Karpas-422 (cell line): ENCODE data around the gene PARK7. TPM values are rescaled to one million over a fixed set of nuclear protein-coding genes. Genes with fewer than 3 reads are reported as not detected.

ENCODE experiments used
- DNase-seq: peaks from one replicate; pipeline ENCODE4 v3.0.0-alpha.2; 2015
- H2AFZ ChIP-seq: fragments of 200-600 bp; sonication (generic); 2 replicates; pipeline ENCODE4 v1.6.1; 2014; ENCODE audit warnings: antibody characterized with exemption, low read length, mixed read lengths
- H3K27ac ChIP-seq: fragments of 200-600 bp; sonication (generic); 2 replicates; pipeline ENCODE4 v1.5.1; 2014; ENCODE audit warnings: mild to moderate bottlenecking, low read length, moderate library complexity
- H3K27me3 ChIP-seq: fragments of 200-600 bp; sonication (generic); 2 replicates; pipeline ENCODE4 v1.6.1; 2014; ENCODE audit warnings: low read length, mixed read lengths
- H3K36me3 ChIP-seq: fragments of 200-600 bp; sonication (generic); 2 replicates; pipeline ENCODE4 v1.6.1; 2014; ENCODE audit warnings: low read length, mixed read lengths; ENCODE audit not compliant: insufficient read depth
- H3K4me1 ChIP-seq: fragments of 200-600 bp; sonication (generic); 2 replicates; pipeline ENCODE4 v1.6.1; 2014; ENCODE audit warnings: mild to moderate bottlenecking, low read length, mixed read lengths
- H3K4me2 ChIP-seq: fragments of 200-600 bp; sonication (generic); 2 replicates; pipeline ENCODE4 v1.6.1; 2014; ENCODE audit warnings: low read length, low read depth, mild to moderate bottlenecking; ENCODE audit not compliant: poor library complexity, severe bottlenecking
- H3K4me3 ChIP-seq: fragments of 200-600 bp; sonication (generic); 2 replicates; pipeline ENCODE4 v1.5.1; 2014; ENCODE audit warnings: mild to moderate bottlenecking, antibody characterized with exemption, low read length, mixed read lengths
- H3K79me2 ChIP-seq: fragments of 200-600 bp; sonication (generic); 2 replicates; pipeline ENCODE4 v1.6.1; 2014; ENCODE audit warnings: mild to moderate bottlenecking, low read length, mixed read lengths
- H3K9ac ChIP-seq: fragments of 200-600 bp; sonication (generic); 2 replicates; pipeline ENCODE4 v1.6.0; 2014; ENCODE audit warnings: low read length
- H3K9me2 ChIP-seq: fragments of 200-600 bp; sonication (generic), shearing (Covaris generic); replicated peaks from 2 replicates; pipeline ENCODE4 v1.6.0; 2014; ENCODE audit warnings: mild to moderate bottlenecking, low read length, moderate library complexity; ENCODE audit not compliant: insufficient read depth
- H3K9me3 ChIP-seq: fragments of 300-700, 200-600 bp; sonication (generic); 2 replicates; pipeline ENCODE4 v1.6.1; 2014; ENCODE audit warnings: low read length, mixed read lengths
- H4K20me1 ChIP-seq: fragments of 200-600 bp; sonication (generic); 2 replicates; pipeline ENCODE4 v1.6.1; 2014; ENCODE audit warnings: mild to moderate bottlenecking, antibody characterized with exemption, low read length, low read depth; ENCODE audit not compliant: insufficient read depth
- total RNA-seq: library from RNA; depleted of rRNA; stranded (reverse); fragments of >200 nt; shearing (Covaris generic); gene quantifications from 2 replicates; pipeline ENCODE4 v1.2.3, GENCODE V29; 2014; ENCODE audit warnings: low replicate concordance

PARK7 gene
- total RNA-seq, 1 experiment from 2014 or later: 146 TPM

- DNase-seq: no peak
- Histone ChIP-seq H2AFZ (no peak overlapping the region), H3K4me3 (no peak overlapping the region), H3K27me3 (no peaks in the 10 kb centered on the region), H3K27ac (no peak overlapping the region), H3K79me2 (peaks cover 14% of the 10 kb centered on the region), H3K4me2 (no peak overlapping the region), H3K9me2 (no peaks in the 10 kb centered on the region), H3K9ac (no peak overlapping the region), H3K36me3 (peaks cover 52% of the 10 kb centered on the region), H3K9me3 (no peaks in the 10 kb centered on the region), H3K4me1 (no peaks in the 10 kb centered on the region), H4K20me1 (peaks cover 1% of the 10 kb centered on the region; the same call in 1 of the 2 replicates)
These were observed 19.5 kb downstream of the PARK7 start for GRCh38 chr1:7980984-7981383.

- no peaks in the 10 kb centered on the region for H3K4me1 ChIP-seq
- H2AFZ ChIP-seq: no peak overlapping the region
- H3K79me2 ChIP-seq: 0 out of 2 replicates have a peak, but pooled peaks cover 3% of the 10 kb centered on the region
- H3K27me3 ChIP-seq: no peaks in the 10 kb centered on the region
- no peak overlapping the region for H3K27ac ChIP-seq
- no peaks in the 10 kb centered on the region for H4K20me1 ChIP-seq
- no peak overlapping the region for H3K4me3 ChIP-seq
- DNase-seq: no peak
- no peaks in the 10 kb centered on the region for H3K9me3 ChIP-seq
- H3K4me2 ChIP-seq: no peak overlapping the region
- no peaks in the 10 kb centered on the region for H3K9me2 ChIP-seq
- H3K36me3 ChIP-seq: peaks cover 44% of the 10 kb centered on the region; the same call in 1 of the 2 replicates
- no peak overlapping the region for H3K9ac ChIP-seq
These were observed 21.7 kb downstream of the PARK7 start for GRCh38 chr1:7983086-7983778.

GRCh38 chr1:7984811-7985210, 23.3 kb downstream of the PARK7 start:
- H3K36me3 ChIP-seq: peaks cover 32% of the 10 kb centered on the region; the same call in 1 of the 2 replicates
- H3K79me2 ChIP-seq: no peaks in the 10 kb centered on the region
- H3K9me3 ChIP-seq: no peaks in the 10 kb centered on the region
- H3K4me2 ChIP-seq: no peak overlapping the region
- no peak for DNase-seq
- H3K9me2 ChIP-seq: no peaks in the 10 kb centered on the region
- H3K4me3 ChIP-seq: no peak overlapping the region
- H3K27me3 ChIP-seq: no peaks in the 10 kb centered on the region
- no peak overlapping the region for H3K9ac ChIP-seq
- H3K27ac ChIP-seq: no peak overlapping the region
- no peak overlapping the region for H2AFZ ChIP-seq
- no peaks in the 10 kb centered on the region for H3K4me1 ChIP-seq
- no peaks in the 10 kb centered on the region for H4K20me1 ChIP-seq

- no peaks in the 10 kb centered on the region for H3K9me3 ChIP-seq
- H2AFZ ChIP-seq: no peak overlapping the region
- H3K9me2 ChIP-seq: no peaks in the 10 kb centered on the region
- H3K4me1 ChIP-seq: no peaks in the 10 kb centered on the region
- H3K27ac ChIP-seq: no peak overlapping the region
- no peak overlapping the region for H3K4me2 ChIP-seq
- no peaks in the 10 kb centered on the region for H4K20me1 ChIP-seq
- H3K9ac ChIP-seq: no peak overlapping the region
- H3K4me3 ChIP-seq: no peak overlapping the region
- peaks cover 32% of the 10 kb centered on the region; the same call in 1 of the 2 replicates for H3K36me3 ChIP-seq
- no peak for DNase-seq
- no peaks in the 10 kb centered on the region for H3K27me3 ChIP-seq
- H3K79me2 ChIP-seq: no peaks in the 10 kb centered on the region
These were observed 24.5 kb downstream of the PARK7 start for GRCh38 chr1:7985851-7986612.

GRCh38 chr1:7987528-7987927, 26.0 kb downstream of the PARK7 start:
- no peak overlapping the region for H3K27ac ChIP-seq
- H3K9ac ChIP-seq: no peak overlapping the region
- H3K79me2 ChIP-seq: no peaks in the 10 kb centered on the region
- no peaks in the 10 kb centered on the region for H3K9me3 ChIP-seq
- H3K4me1 ChIP-seq: no peaks in the 10 kb centered on the region
- H3K4me2 ChIP-seq: no peak overlapping the region
- no peak for DNase-seq
- no peaks in the 10 kb centered on the region for H3K27me3 ChIP-seq
- H3K36me3 ChIP-seq: peaks cover 31% of the 10 kb centered on the region; the same call in 1 of the 2 replicates
- no peaks in the 10 kb centered on the region for H4K20me1 ChIP-seq
- H3K4me3 ChIP-seq: no peak overlapping the region
- no peak overlapping the region for H2AFZ ChIP-seq
- no peaks in the 10 kb centered on the region for H3K9me2 ChIP-seq

GRCh38 chr1:7988576-7988975, 27.1 kb downstream of the PARK7 start:
- DNase-seq: no peak
- no peaks in the 10 kb centered on the region for H3K79me2 ChIP-seq
- no peak overlapping the region for H3K4me3 ChIP-seq
- no peaks in the 10 kb centered on the region for H3K27me3 ChIP-seq
- no peaks in the 10 kb centered on the region for H3K9me3 ChIP-seq
- H3K9ac ChIP-seq: no peak overlapping the region
- H3K36me3 ChIP-seq: peaks cover 21% of the 10 kb centered on the region; the same call in 1 of the 2 replicates
- no peaks in the 10 kb centered on the region for H3K4me1 ChIP-seq
- H3K4me2 ChIP-seq: no peak overlapping the region
- no peaks in the 10 kb centered on the region for H4K20me1 ChIP-seq
- no peak overlapping the region for H2AFZ ChIP-seq
- no peak overlapping the region for H3K27ac ChIP-seq
- no peaks in the 10 kb centered on the region for H3K9me2 ChIP-seq

GRCh38 chr1:7989762-7990428, 28.4 kb downstream of the PARK7 start:
- Histone ChIP-seq H3K36me3 (peaks cover 11% of the 10 kb centered on the region; the same call in 1 of the 2 replicates), H3K27me3 (no peaks in the 10 kb centered on the region), H3K79me2 (no peaks in the 10 kb centered on the region), H4K20me1 (no peaks in the 10 kb centered on the region), H3K9me2 (no peaks in the 10 kb centered on the region), H3K9me3 (no peaks in the 10 kb centered on the region), H3K4me1 (no peaks in the 10 kb centered on the region), H3K4me2 (no peak overlapping the region), H2AFZ (no peak overlapping the region), H3K4me3 (no peak overlapping the region), H3K9ac (no peak overlapping the region), H3K27ac (no peak overlapping the region)
- DNase-seq: no peak
